CD4-positive, alpha-beta T cell treated with Interleukin-17A for 1 hour (primary cell): ENCODE measurements around the gene BCL7C.
"Not testable (repeated sequence)": the region's sequence is repeated elsewhere in the genome, so short reads cannot be mapped to it uniquely, and the experiment has no call there.

Source experiments
- DNase-seq: peaks from one replicate; pipeline ENCODE4 v3.0.0-alpha.2; 2020

Gene BCL7C

GRCh38 chr16:30860729-30861128, 33.1 kb downstream of the BCL7C start:
- DNase-seq = not testable (repeated sequence)

GRCh38 chr16:30858829-30859423, 35.0 kb downstream of the BCL7C start:
- no peak for DNase-seq

- DNase-seq = no peak
Measured at GRCh38 chr16:30858111-30858495, 35.8 kb downstream of the BCL7C start.

GRCh38 chr16:30853758-30854157, 40.1 kb downstream of the BCL7C start:
- DNase-seq = no peak

- DNase-seq = no peak
Measured at GRCh38 chr16:30850246-30850645, 43.6 kb downstream of the BCL7C start.

- DNase-seq = no peak
Measured at GRCh38 chr16:30846649-30847402, 47.1 kb downstream of the BCL7C start.

GRCh38 chr16:30844671-30845449, 49.0 kb downstream of the BCL7C start:
- DNase-seq = peak; percentile 90

GRCh38 chr16:30844346-30844670, 49.6 kb downstream of the BCL7C start:
- DNase-seq = no peak

- DNase-seq = no peak
Measured at GRCh38 chr16:30843501-30843900, 50.4 kb downstream of the BCL7C start.

GRCh38 chr16:30842971-30843370, 50.9 kb downstream of the BCL7C start:
- no peak for DNase-seq

- no peak for DNase-seq
Measured at GRCh38 chr16:30841332-30841731, 52.5 kb downstream of the BCL7C start.

GRCh38 chr16:30840611-30841010, 53.3 kb downstream of the BCL7C start:
- DNase-seq = no peak

GRCh38 chr16:30839523-30840227, 54.2 kb downstream of the BCL7C start:
- DNase-seq = no peak

- DNase-seq = no peak
Measured at GRCh38 chr16:30838876-30839471, 54.9 kb downstream of the BCL7C start.

GRCh38 chr16:30837904-30838303, 56.0 kb downstream of the BCL7C start:
- DNase-seq = no peak
